Loucy (cell line): ENCODE measurements around the gene RAP1GAP2.

ENCODE experiments used
- CTCF ChIP-seq: fragments of 200-600 bp; sonication (generic); conservative IDR thresholded peaks from 2 replicates; pipeline ENCODE4 v1.5.1; 2014; ENCODE audit warnings: mild to moderate bottlenecking, antibody characterized with exemption, low read length
- EZH2phosphoT487 ChIP-seq: fragments of 200-600 bp; IDR thresholded peaks from 2 replicates; pipeline ENCODE4 v1.6.1; 2018; ENCODE audit warnings: antibody characterized with exemption, mild to moderate bottlenecking, moderate library complexity, borderline replicate concordance

GRCh38 chr17:2950846-2951245 is 154.6 kb downstream of the RAP1GAP2 start:
- TF ChIP-seq CTCF (no peak), EZH2phosphoT487 (no peak)
